Uterus (tissue), 2 donors: ENCODE measurements around the gene USF1.

Experiments
- CTCF ChIP-seq, 4 experiments: fragments of 200-600 bp in 2 of 4; fragments of 450-650 bp in 2 of 4; sonication (generic) in 2 of 4; IDR thresholded peaks; one replicate each; pipeline ENCODE4 v1.5.1; 2016 to 2019; ENCODE audit warnings: antibody characterized with exemption in 4 of 4, mild to moderate bottlenecking in 2 of 4, moderate library complexity in 1 of 4
- POLR2A ChIP-seq, 2 donors: fragments of 450-650 bp; IDR thresholded peaks; one replicate each; pipeline ENCODE4 v1.6.1; 2016; ENCODE audit warnings: antibody characterized with exemption in 2 of 2, mild to moderate bottlenecking in 1 of 2, moderate library complexity in 1 of 2

DNA sequence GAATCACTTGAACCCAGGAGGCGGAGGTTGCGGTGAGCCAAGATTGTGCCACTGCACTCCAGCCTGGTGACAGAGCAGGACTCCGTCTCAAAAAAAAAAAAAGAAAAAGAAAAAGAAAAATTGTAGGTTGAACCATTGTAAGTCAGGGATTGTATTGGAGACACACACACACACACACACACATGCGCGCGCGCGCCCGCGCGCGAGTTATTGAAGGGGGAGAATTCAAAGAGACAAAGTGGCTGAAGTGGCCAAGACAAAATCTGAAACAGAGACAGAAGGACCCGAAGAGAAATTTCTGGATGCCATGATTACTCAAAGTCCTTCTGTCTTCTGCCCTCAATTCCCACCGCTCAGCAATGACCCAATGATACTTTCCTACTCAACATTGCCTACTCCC is 48.7 kb upstream of the USF1 start:
- TF ChIP-seq CTCF (IDR thresholded peaks at IDR 0.05) = no peak
- no peak for TF ChIP-seq POLR2A (IDR thresholded peaks at IDR 0.05)
